HepG2 (cell line): ENCODE results near the gene AAGAB. TPM values are rescaled to one million over a fixed set of nuclear protein-coding genes. Genes with fewer than 3 reads are reported as not detected.

Experiments
- ATAC-seq: fragments of 200-7000 bp; cut with Tn5 transposase; 3 replicates; pipeline ENCODE4 v1.9.1; 2020; ENCODE audit warnings: mild to moderate bottlenecking, moderate library complexity
- BruUV-seq: library from RNA; stranded (reverse); fragments of 400-500 nt; replicated peaks from 2 replicates; lab custom pipeline; 2021; lab: Mats Ljungman, UMichigan
- CTCF ChIA-PET: fragments of 300-600 bp; formaldehyde crosslinking; extraction: SDS; loops from one replicate; lab custom pipeline; 2021; ENCODE audit warnings: low total read pairs, inconsistent platforms, low intra/inter-chr PET ratio; lab: Yijun Ruan, JAX
- POLR2A ChIA-PET: fragments of 350-600 bp; sonication (Branson Sonifier 250); formaldehyde crosslinking; loops from one replicate; lab custom pipeline; 2020; ENCODE audit warnings: antibody characterized with exemption, inconsistent platforms; lab: Yijun Ruan, JAX
- DNase-seq: peaks from one replicate; pipeline ENCODE4 v3.0.0-alpha.2; 2015; ENCODE audit warnings: low spot score
- FAIRE-seq: peaks from 3 replicates; lab custom pipeline; 2011; peaks lifted over from hg19 to GRCh38; lab: Jason Lieb, UNC
- H2AFZ ChIP-seq: one replicate; pipeline ENCODE4 v1.6.1; 2011; ENCODE audit warnings: low read length, inconsistent platforms
- H3K27ac ChIP-seq: fragments of 300-600 bp; 3 replicates; pipeline ENCODE4 v1.8.0; 2011; ENCODE audit warnings: mixed run types, mild to moderate bottlenecking, mixed read lengths, low read length, inconsistent platforms; ENCODE audit not compliant: insufficient read depth; ENCODE audit errors: extremely low read length
- H3K27me3 ChIP-seq, 2 experiments: fragments of 200-600 bp in 1 of 2; 2 replicates in 1 of 2; 3 replicates in 1 of 2; pipeline versions ENCODE4 v1.6.0 to v1.8.0; 2011; ENCODE audit warnings: low read length in 2 of 2, mild to moderate bottlenecking in 2 of 2, moderate library complexity in 2 of 2, inconsistent platforms in 1 of 2; ENCODE audit not compliant: insufficient read depth in 2 of 2, control insufficient read depth in 1 of 2
- H3K36me3 ChIP-seq, 2 experiments: fragments of 200-600 bp in 1 of 2; replicated peaks in 1 of 2; 2 replicates in 1 of 2; 3 replicates in 1 of 2; pipeline versions ENCODE4 v1.5.1 to v1.8.0; 2011; ENCODE audit warnings: low read length in 2 of 2, inconsistent platforms in 1 of 2; ENCODE audit not compliant: insufficient read depth in 2 of 2, control insufficient read depth in 1 of 2
- H3K4me1 ChIP-seq: 2 replicates; pipeline ENCODE4 v1.5.1; 2012; ENCODE audit warnings: low read length, inconsistent platforms; ENCODE audit not compliant: insufficient read depth
- H3K4me2 ChIP-seq: 2 replicates; pipeline ENCODE4 v1.6.0; 2011; ENCODE audit warnings: low read depth, low read length, inconsistent platforms
- H3K4me3 ChIP-seq, 3 experiments: fragments of 200-600 bp in 1 of 3; sonication (generic), shearing (Covaris generic) in 1 of 3; replicated peaks in 1 of 3; 2 replicates each; pipeline ENCODE4 v1.5.1; 2011 to 2016; ENCODE audit warnings: low read length in 3 of 3, inconsistent platforms in 2 of 3, low read depth in 2 of 3, mild to moderate bottlenecking in 2 of 3, control low read depth in 1 of 3, mixed read lengths in 1 of 3; ENCODE audit not compliant: insufficient read depth in 1 of 3
- H3K79me2 ChIP-seq: one replicate; pipeline ENCODE4 v1.6.1; 2011; ENCODE audit warnings: low read length, inconsistent platforms; ENCODE audit not compliant: insufficient read depth
- H3K9ac ChIP-seq: 2 replicates; pipeline ENCODE4 v1.6.0; 2011; ENCODE audit warnings: mild to moderate bottlenecking, low read depth, low read length, inconsistent platforms; ENCODE audit not compliant: insufficient read depth
- H3K9me3 ChIP-seq: 2 replicates; pipeline ENCODE4 v1.5.1; 2012; ENCODE audit warnings: mild to moderate bottlenecking, low read length
- H4K20me1 ChIP-seq: 2 replicates; pipeline ENCODE4 v1.6.0; 2011; ENCODE audit warnings: inconsistent platforms, mild to moderate bottlenecking, low read length, moderate library complexity; ENCODE audit not compliant: insufficient read depth
- ELF1 ChIP-seq: sonication (generic); formaldehyde crosslinking; IDR thresholded peaks from 2 replicates; pipeline ENCODE4 v1.4.0; 2020; ENCODE audit warnings: missing genetic modification reagents
- ETV5 ChIP-seq: IDR thresholded peaks from 2 replicates; pipeline ENCODE4 v1.6.1; 2018; ENCODE audit warnings: missing biosample characterization, missing genetic modification reagents, inconsistent platforms, borderline replicate concordance
- FOXJ3 ChIP-seq: sonication (generic); formaldehyde crosslinking; IDR thresholded peaks from 2 replicates; pipeline ENCODE4 v1.4.0; 2020; ENCODE audit warnings: missing genetic modification reagents, mild to moderate bottlenecking, borderline replicate concordance
- FOXK1 ChIP-seq: sonication (generic); formaldehyde crosslinking; IDR thresholded peaks from 2 replicates; pipeline ENCODE4 v1.4.0; 2020; ENCODE audit warnings: low read depth, missing genetic modification reagents, borderline replicate concordance
- GATAD2A ChIP-seq: IDR thresholded peaks from 2 replicates; pipeline ENCODE4 v1.6.1; 2016
- IKZF4 ChIP-seq: sonication (generic); formaldehyde crosslinking; IDR thresholded peaks from 2 replicates; pipeline ENCODE4 v1.5.1; 2020; ENCODE audit warnings: borderline replicate concordance, mild to moderate bottlenecking, low read depth, missing genetic modification reagents; ENCODE audit errors: not compliant biosample characterization
- JDP2 ChIP-seq: sonication (generic); formaldehyde crosslinking; IDR thresholded peaks from 2 replicates; pipeline ENCODE4 v1.8.1; 2022; ENCODE audit warnings: missing genetic modification reagents, borderline replicate concordance
- NFYB ChIP-seq: sonication (generic); formaldehyde crosslinking; IDR thresholded peaks from 2 replicates; pipeline ENCODE4 v1.4.0; 2020; ENCODE audit warnings: missing genetic modification reagents
- SMYD3 ChIP-seq: sonication (generic); formaldehyde crosslinking; IDR thresholded peaks from 2 replicates; pipeline ENCODE4 v1.8.1; 2023; ENCODE audit warnings: mild to moderate bottlenecking, missing genetic modification reagents
- SOX5 ChIP-seq: IDR thresholded peaks from 2 replicates; pipeline ENCODE4 v1.6.1; 2016; ENCODE audit warnings: borderline replicate concordance
- TBX2 ChIP-seq: sonication (generic); formaldehyde crosslinking; IDR thresholded peaks from 2 replicates; pipeline ENCODE4 v1.5.0; 2020; ENCODE audit warnings: missing genetic modification reagents, mild to moderate bottlenecking, borderline replicate concordance
- TBX3 ChIP-seq: fragments of 450-650 bp; IDR thresholded peaks from 2 replicates; pipeline ENCODE4 v1.6.1; 2017; ENCODE audit warnings: antibody characterized with exemption, mild to moderate bottlenecking, inconsistent platforms, borderline replicate concordance
- ZNF234 ChIP-seq: sonication (generic); formaldehyde crosslinking; conservative IDR thresholded peaks from 2 replicates; pipeline ENCODE4 v1.5.1; 2020; ENCODE audit warnings: mild to moderate bottlenecking, missing genetic modification reagents
- ZNF446 ChIP-seq: sonication (generic); formaldehyde crosslinking; IDR thresholded peaks from 2 replicates; pipeline ENCODE4 v1.5.0; 2020; ENCODE audit warnings: mild to moderate bottlenecking, missing genetic modification reagents
- ZNF557 ChIP-seq: sonication (generic); formaldehyde crosslinking; IDR thresholded peaks from 2 replicates; pipeline ENCODE4 v1.4.0; 2020; ENCODE audit warnings: missing genetic modification reagents
- WGBS: methylation state at CpG from one replicate; pipeline ENCODE4 v1.1.6; 2017; ENCODE audit warnings: low lambda C conversion rate; 5-methylcytosine and 5-hydroxymethylcytosine counted together
- in situ Hi-C: cut with HindIII; loops from 2 replicates; pipeline ENCODE4 v1.10.0; 2017; ENCODE audit warnings: low pct_unique_long_range_greater_than_20kb; ENCODE audit not compliant: extremely low pct_ligation_motif_present
- intact Hi-C: fragments of 100-400 bp; cut with micrococcal nuclease; formaldehyde crosslinking; loops from one replicate; pipeline ENCODE4 v1.10.0; 2022; ENCODE audit not compliant: unreplicated experiment
- polyA plus RNA-seq, 8 experiments: library from polyadenylated mRNA; depleted of rRNA in 3 of 8; stranded (reverse) in 7 of 8; unstranded in 1 of 8; fragments of >200 nt; fragmentation: Illumina TruSeq in 4 of 8; extraction: Trizol in 4 of 8; gene quantifications; 2 replicates each; pipeline versions ENCODE4 v1.2.1 to v1.2.3, GENCODE V29; 2011 to 2016; ENCODE audit warnings: low read depth in 4 of 8, missing spikeins in 1 of 8, mixed read lengths in 1 of 8; ENCODE audit not compliant: insufficient read depth in 1 of 8
- total RNA-seq, 5 experiments: library from RNA; depleted of rRNA; stranded (reverse); fragments of >200 nt; fragmentation: Illumina TruSeq; extraction: Trizol; gene quantifications; 2 replicates each; pipeline ENCODE4 v1.2.3, GENCODE V29; 2016; ENCODE audit warnings: low read depth in 1 of 5
- TF ChIP-seq, protein P1 (sequence below): sonication (generic); formaldehyde crosslinking; IDR thresholded peaks from 2 replicates; pipeline ENCODE4 v1.9.0; 2021; ENCODE audit warnings: missing genetic modification reagents, mild to moderate bottlenecking, borderline replicate concordance

Gene AAGAB
- total and polyA plus RNA-seq, 2 of the 13 experiments (the other 11 are each of a cell fraction or from before 2014, with no cell fraction given) = 8.0 to 34.9 TPM

DNA sequence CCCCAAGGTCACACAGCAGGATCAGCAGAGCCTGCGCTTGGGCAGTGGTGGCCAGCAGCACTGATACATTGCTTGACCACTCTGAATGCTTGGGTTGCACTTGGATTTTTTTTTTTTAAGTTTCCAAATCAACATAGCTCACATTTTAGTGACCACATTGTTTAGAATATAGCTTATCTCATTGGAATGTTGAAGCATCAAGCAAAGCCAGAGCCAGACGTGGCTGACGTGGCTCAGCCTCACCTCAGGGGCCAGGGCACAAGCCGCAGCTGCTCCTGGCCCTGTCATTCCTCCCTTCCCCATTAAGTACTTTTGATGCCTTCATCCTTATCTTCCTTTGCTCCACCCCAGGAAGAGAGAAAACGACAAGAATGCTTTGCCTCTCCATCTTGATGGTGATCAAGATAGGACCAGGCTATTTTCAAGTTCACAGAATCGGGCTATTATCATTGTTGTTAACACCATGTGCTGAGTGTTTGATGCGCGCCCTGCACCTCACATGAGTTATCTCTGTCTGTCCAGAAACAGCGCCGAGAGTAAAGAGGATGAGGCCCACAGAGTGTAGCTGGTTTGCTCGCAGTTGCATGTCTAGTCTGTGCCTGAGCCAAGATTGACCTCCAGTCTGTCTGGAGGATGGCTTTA is 75.8 kb downstream of the AAGAB start (continued):
- TF ChIP-seq IKZF4 (CRISPR knock-in tag) (no peak), JDP2 (no peak), ZNF557 (CRISPR knock-in tag) (no peak), FOXJ3 (CRISPR knock-in tag) (no peak), ZNF234 (CRISPR knock-in tag) (no peak), FOXK1 (CRISPR knock-in tag) (no peak), TBX2 (CRISPR knock-in tag) (no peak), GATAD2A (CRISPR knock-in tag) (no peak), ETV5 (CRISPR knock-in tag) (no peak)

DNA sequence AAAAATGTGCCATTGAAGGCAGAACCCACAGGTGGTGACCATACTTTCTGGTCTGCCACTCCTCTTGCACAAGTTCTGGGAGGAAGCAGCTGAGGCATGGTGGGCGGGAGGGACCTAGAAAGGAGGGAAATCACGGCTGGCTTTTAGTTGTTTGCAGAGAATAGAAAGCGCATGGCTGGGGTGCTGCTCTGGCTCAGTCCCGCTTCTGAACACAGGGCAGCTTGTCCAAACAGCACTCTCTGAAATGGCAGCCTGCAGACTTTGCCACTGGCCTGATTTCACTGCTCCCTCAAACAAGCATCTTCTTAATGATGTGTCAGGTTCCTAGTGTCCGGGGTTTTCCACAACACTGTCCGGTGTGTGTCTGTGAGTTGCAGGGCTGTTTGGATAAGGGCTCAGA is 76.7 kb downstream of the AAGAB start:
- Histone ChIP-seq H2AFZ (no peak overlapping the region), H3K4me1 (peaks cover 6% of the 10 kb centered on the region), H3K27me3 (no peaks in the 10 kb centered on the region), H3K27ac (no peak overlapping the region), H3K4me2 (no peak overlapping the region), H3K79me2 (no peaks in the 10 kb centered on the region), H4K20me1 (no peaks in the 10 kb centered on the region), H3K9me3 (no peaks in the 10 kb centered on the region), H3K9ac (no peak overlapping the region), H3K4me3 (no peak overlapping the region), H3K36me3 (peaks cover 21 to 70% of the 10 kb centered on the region in 2 experiments)
- TF ChIP-seq, protein P1, sequence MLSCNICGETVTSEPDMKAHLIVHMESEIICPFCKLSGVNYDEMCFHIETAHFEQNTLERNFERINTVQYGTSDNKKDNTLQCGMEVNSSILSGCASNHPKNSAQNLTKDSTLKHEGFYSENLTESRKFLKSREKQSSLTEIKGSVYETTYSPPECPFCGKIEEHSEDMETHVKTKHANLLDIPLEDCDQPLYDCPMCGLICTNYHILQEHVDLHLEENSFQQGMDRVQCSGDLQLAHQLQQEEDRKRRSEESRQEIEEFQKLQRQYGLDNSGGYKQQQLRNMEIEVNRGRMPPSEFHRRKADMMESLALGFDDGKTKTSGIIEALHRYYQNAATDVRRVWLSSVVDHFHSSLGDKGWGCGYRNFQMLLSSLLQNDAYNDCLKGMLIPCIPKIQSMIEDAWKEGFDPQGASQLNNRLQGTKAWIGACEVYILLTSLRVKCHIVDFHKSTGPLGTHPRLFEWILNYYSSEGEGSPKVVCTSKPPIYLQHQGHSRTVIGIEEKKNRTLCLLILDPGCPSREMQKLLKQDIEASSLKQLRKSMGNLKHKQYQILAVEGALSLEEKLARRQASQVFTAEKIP (CRISPR knock-in tag) = no peak
- TF ChIP-seq ZNF446 (CRISPR knock-in tag) (no peak), TBX3 (no peak), SOX5 (no peak), SMYD3 (CRISPR knock-in tag) (no peak), ELF1 (CRISPR knock-in tag) (no peak), NFYB (no peak)
- intact Hi-C loops (no loop called here), in situ Hi-C loops (no loop called here)
- no peak for DNase-seq
- BruUV-seq = no TSS peak
- 90% methylated on average over 4 of the region's 6 CpGs for WGBS
- no peak for ATAC-seq
- no peak for FAIRE-seq
- POLR2A ChIA-PET = no interaction called here
- CTCF ChIA-PET = no interaction called here
